SK-N-SH treated with all-trans-retinoic acid at 6 μM for 48 hours (cell line): ENCODE data around the gene SPNS3.

Source experiments
- ATAC-seq: fragments of 200-7000 bp; cut with Tn5 transposase; 3 replicates; pipeline ENCODE4 v1.9.1; 2020; ENCODE audit warnings: mild to moderate bottlenecking, moderate library complexity
- ESRRG ChIP-seq: fragments of 250-450 bp; sonication (Bioruptor Pico); IDR thresholded peaks from 2 replicates; pipeline ENCODE4 v1.6.1; 2021; ENCODE audit warnings: mild to moderate bottlenecking
- ISL1 ChIP-seq: fragments of 250-450 bp; sonication (Bioruptor Pico); IDR thresholded peaks from 2 replicates; pipeline ENCODE4 v2.1.2; 2022; ENCODE audit warnings: mild to moderate bottlenecking, moderate library complexity
- TCF4 ChIP-seq: fragments of 250-450 bp; sonication (Bioruptor Pico); IDR thresholded peaks from 2 replicates; pipeline ENCODE4 v1.8.0; 2021; ENCODE audit warnings: mild to moderate bottlenecking, moderate library complexity, borderline replicate concordance
- ZFP3 ChIP-seq: fragments of 250-450 bp; sonication (Bioruptor Pico); IDR thresholded peaks from 2 replicates; pipeline ENCODE4 v1.5.0; 2020; ENCODE audit warnings: mild to moderate bottlenecking, moderate library complexity
- ZNF8 ChIP-seq: fragments of 450-650 bp; formaldehyde crosslinking; IDR thresholded peaks from 2 replicates; pipeline ENCODE4 v1.5.0; 2020; ENCODE audit warnings: mild to moderate bottlenecking, moderate library complexity
- TF ChIP-seq, protein P1 (sequence below): fragments of 250-450 bp; sonication (Bioruptor Pico); IDR thresholded peaks from 2 replicates; pipeline ENCODE4 v1.5.1; 2020; ENCODE audit warnings: low read depth, mild to moderate bottlenecking, moderate library complexity
- TF ChIP-seq, protein P2 (sequence below): fragments of 250-450 bp; sonication (Bioruptor Pico); IDR thresholded peaks from 2 replicates; pipeline ENCODE4 v1.8.0; 2021; ENCODE audit warnings: low read depth, mild to moderate bottlenecking, moderate library complexity, borderline replicate concordance

Gene SPNS3

DNA sequence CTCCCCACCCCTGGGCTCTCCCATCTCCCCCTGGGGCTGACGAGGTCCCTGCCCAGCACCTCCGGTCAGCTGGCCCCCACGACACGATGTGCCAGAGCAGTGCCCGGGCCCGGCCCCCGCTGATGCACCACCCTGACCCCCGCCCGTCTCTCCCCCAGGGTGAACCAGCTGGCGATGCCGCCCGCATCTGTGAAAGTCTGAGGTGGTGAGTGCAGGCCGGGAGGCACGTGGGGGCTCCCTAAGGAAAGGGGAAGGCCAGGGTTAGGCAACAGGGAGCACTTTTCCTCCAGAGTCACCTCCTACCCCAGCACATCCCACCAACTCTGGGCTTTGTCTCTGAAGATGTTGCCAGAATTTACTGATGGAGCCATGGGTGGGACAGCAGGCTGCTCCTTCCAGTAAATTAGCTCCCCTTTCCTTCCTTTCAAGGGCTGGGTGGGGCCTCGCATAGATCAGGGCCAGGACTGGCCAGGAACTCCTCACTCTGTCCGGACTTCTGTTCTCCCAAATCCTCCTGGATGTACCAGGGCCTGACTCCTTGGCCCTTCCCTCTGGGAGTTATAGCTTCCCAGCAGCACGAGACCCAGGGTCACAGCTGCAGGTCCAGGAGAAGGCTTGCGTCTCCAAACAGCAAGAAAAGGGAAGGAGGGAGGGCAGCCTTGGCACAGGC lies 103.1 kb downstream of the SPNS3 start:
- no peak for ATAC-seq
- TF ChIP-seq ZNF8 (CRISPR knock-in tag) (no peak), ISL1 (CRISPR knock-in tag) (no peak), ZFP3 (CRISPR knock-in tag) (no peak), TCF4 (CRISPR knock-in tag) (no peak), ESRRG (CRISPR knock-in tag) (no peak)
- TF ChIP-seq, protein P1, sequence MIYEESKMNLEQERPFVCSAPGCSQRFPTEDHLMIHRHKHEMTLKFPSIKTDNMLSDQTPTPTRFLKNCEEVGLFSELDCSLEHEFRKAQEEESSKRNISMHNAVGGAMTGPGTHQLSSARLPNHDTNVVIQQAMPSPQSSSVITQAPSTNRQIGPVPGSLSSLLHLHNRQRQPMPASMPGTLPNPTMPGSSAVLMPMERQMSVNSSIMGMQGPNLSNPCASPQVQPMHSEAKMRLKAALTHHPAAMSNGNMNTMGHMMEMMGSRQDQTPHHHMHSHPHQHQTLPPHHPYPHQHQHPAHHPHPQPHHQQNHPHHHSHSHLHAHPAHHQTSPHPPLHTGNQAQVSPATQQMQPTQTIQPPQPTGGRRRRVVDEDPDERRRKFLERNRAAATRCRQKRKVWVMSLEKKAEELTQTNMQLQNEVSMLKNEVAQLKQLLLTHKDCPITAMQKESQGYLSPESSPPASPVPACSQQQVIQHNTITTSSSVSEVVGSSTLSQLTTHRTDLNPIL (CRISPR knock-in tag), result no peak
- TF ChIP-seq, protein P2, sequence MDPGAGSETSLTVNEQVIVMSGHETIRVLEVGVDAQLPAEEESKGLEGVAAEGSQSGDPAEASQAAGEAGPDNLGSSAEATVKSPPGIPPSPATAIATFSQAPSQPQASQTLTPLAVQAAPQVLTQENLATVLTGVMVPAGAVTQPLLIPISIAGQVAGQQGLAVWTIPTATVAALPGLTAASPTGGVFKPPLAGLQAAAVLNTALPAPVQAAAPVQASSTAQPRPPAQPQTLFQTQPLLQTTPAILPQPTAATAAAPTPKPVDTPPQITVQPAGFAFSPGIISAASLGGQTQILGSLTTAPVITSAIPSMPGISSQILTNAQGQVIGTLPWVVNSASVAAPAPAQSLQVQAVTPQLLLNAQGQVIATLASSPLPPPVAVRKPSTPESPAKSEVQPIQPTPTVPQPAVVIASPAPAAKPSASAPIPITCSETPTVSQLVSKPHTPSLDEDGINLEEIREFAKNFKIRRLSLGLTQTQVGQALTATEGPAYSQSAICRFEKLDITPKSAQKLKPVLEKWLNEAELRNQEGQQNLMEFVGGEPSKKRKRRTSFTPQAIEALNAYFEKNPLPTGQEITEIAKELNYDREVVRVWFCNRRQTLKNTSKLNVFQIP (CRISPR knock-in tag), result no peak
